HG03342 (cell line): ENCODE measurements around the gene GRAMD2B.
"Not testable (repeated sequence)": the region's sequence is repeated elsewhere in the genome, so short reads cannot be mapped to it uniquely, and the experiment has no call there.

Experiments
- ATAC-seq: cut with Tn5 transposase; IDR thresholded peaks from one replicate; pipeline ENCODE4 v1.9.1; 2021; ENCODE audit warnings: mild to moderate bottlenecking, moderate library complexity; ENCODE audit not compliant: unreplicated experiment

GRAMD2B gene

GRCh38 chr5:126508962-126509279 is 85.7 kb downstream of the GRAMD2B start:
- no peak for ATAC-seq

- no peak for ATAC-seq
Measured at GRCh38 chr5:126509339-126509738, 86.1 kb downstream of the GRAMD2B start.

- ATAC-seq, result no peak
Measured at GRCh38 chr5:126511961-126512360, 88.8 kb downstream of the GRAMD2B start.

- no peak for ATAC-seq
Measured at GRCh38 chr5:126512451-126512850, 89.2 kb downstream of the GRAMD2B start.

- ATAC-seq, result no peak
Measured at GRCh38 chr5:126513302-126513701, 90.1 kb downstream of the GRAMD2B start.

GRCh38 chr5:126513703-126514102 is 90.5 kb downstream of the GRAMD2B start:
- no peak for ATAC-seq

GRCh38 chr5:126514131-126514557 is 90.9 kb downstream of the GRAMD2B start:
- ATAC-seq, result no peak

- ATAC-seq, result no peak
Measured at GRCh38 chr5:126514558-126515141, 91.4 kb downstream of the GRAMD2B start.

- ATAC-seq, result no peak
Measured at GRCh38 chr5:126515337-126515736, 92.1 kb downstream of the GRAMD2B start.

- ATAC-seq, result no peak
Measured at GRCh38 chr5:126516133-126516532, 92.9 kb downstream of the GRAMD2B start.

- no peak for ATAC-seq
Measured at GRCh38 chr5:126516852-126517251, 93.6 kb downstream of the GRAMD2B start.

GRCh38 chr5:126519223-126519622 is 96.0 kb downstream of the GRAMD2B start:
- ATAC-seq, result not testable (repeated sequence)

- no peak for ATAC-seq
Measured at GRCh38 chr5:126519637-126520592, 96.7 kb downstream of the GRAMD2B start.

- ATAC-seq, result no peak
Measured at GRCh38 chr5:126520593-126520953, 97.4 kb downstream of the GRAMD2B start.

- ATAC-seq, result no peak
Measured at GRCh38 chr5:126521130-126521529, 97.9 kb downstream of the GRAMD2B start.

- no peak for ATAC-seq
Measured at GRCh38 chr5:126523818-126524510, 100.8 kb downstream of the GRAMD2B start.

- ATAC-seq, result no peak
Measured at GRCh38 chr5:126525630-126526245, 102.5 kb downstream of the GRAMD2B start.

- no peak for ATAC-seq
Measured at GRCh38 chr5:126526493-126526892, 103.3 kb downstream of the GRAMD2B start.

GRCh38 chr5:126527158-126527557 is 103.9 kb downstream of the GRAMD2B start:
- no peak for ATAC-seq

- no peak for ATAC-seq
Measured at GRCh38 chr5:126527892-126528291, 104.7 kb downstream of the GRAMD2B start.

GRCh38 chr5:126531543-126532120 is 108.4 kb downstream of the GRAMD2B start:
- ATAC-seq, result no peak
